K562 (cell line): ENCODE measurements around the gene CLNK. TPM values are rescaled to one million over a fixed set of nuclear protein-coding genes. Genes with fewer than 3 reads are reported as not detected.

Experiments used
- ATAC-seq: fragments of 200-7000 bp; cut with Tn5 transposase; 3 replicates; pipeline ENCODE4 v1.9.1; 2020; ENCODE audit warnings: moderate library complexity
- BruUV-seq: library from RNA; stranded (reverse); fragments of 400-500 nt; replicated peaks from 2 replicates; lab custom pipeline; 2021; lab: Mats Ljungman, UMichigan
- CTCF ChIA-PET: fragments of 300-600 bp; formaldehyde crosslinking; extraction: SDS; loops from one replicate; lab custom pipeline; 2021; ENCODE audit warnings: low intra/inter-chr PET ratio; lab: Yijun Ruan, JAX
- POLR2A ChIA-PET: fragments of 300-600, 350-650 bp; sonication (Branson Sonifier 250); formaldehyde crosslinking; extraction: SDS; loops from one replicate; lab custom pipeline; 2021; ENCODE audit warnings: antibody characterized with exemption, inconsistent platforms; lab: Yijun Ruan, JAX
- DNase-seq, 4 experiments: peaks; one replicate each; pipeline versions ENCODE4 v3.0.0 to v3.0.0-alpha.2; 2011 to 2018; ENCODE audit warnings: low spot score in 3 of 4, mixed read lengths in 3 of 4; ENCODE audit errors: extremely low read depth in 1 of 4
- FAIRE-seq: peaks from 2 replicates; lab custom pipeline; 2011; peaks lifted over from hg19 to GRCh38; lab: Jason Lieb, UNC
- H2AFZ ChIP-seq: 2 replicates; pipeline ENCODE4 v1.6.0; 2011; ENCODE audit warnings: low read depth, low read length, control low read depth, inconsistent platforms
- H3K27ac ChIP-seq: fragments of 200-600 bp; 3 replicates; pipeline ENCODE4 v1.8.0; 2011; ENCODE audit warnings: low read depth, mild to moderate bottlenecking, control low read depth, inconsistent platforms, low read length, moderate library complexity, mixed read lengths; ENCODE audit errors: extremely low read depth
- H3K27me3 ChIP-seq, 2 experiments: fragments of 300-600 bp in 1 of 2; 2 replicates in 1 of 2; 3 replicates in 1 of 2; pipeline versions ENCODE4 v1.6.0 to v1.8.0; 2011; ENCODE audit warnings: inconsistent platforms in 2 of 2, low read length in 2 of 2, mild to moderate bottlenecking in 1 of 2, mixed read lengths in 1 of 2, moderate library complexity in 1 of 2; ENCODE audit not compliant: control insufficient read depth in 2 of 2, insufficient read depth in 2 of 2
- H3K36me3 ChIP-seq: fragments of 300-600 bp; 3 replicates; pipeline ENCODE4 v1.8.0; 2011; ENCODE audit warnings: mild to moderate bottlenecking, low read length, inconsistent platforms; ENCODE audit not compliant: control insufficient read depth, insufficient read depth
- H3K4me1 ChIP-seq, 2 experiments: fragments of 200-600 bp in 1 of 2; replicated peaks in 1 of 2; 2 replicates in 1 of 2; 3 replicates in 1 of 2; pipeline versions ENCODE4 v1.5.1 to v1.8.0; 2011; ENCODE audit warnings: inconsistent platforms in 2 of 2, low read length in 2 of 2, mild to moderate bottlenecking in 1 of 2, mixed read lengths in 1 of 2, moderate library complexity in 1 of 2; ENCODE audit not compliant: control insufficient read depth in 2 of 2, insufficient read depth in 2 of 2
- H3K4me2 ChIP-seq: 2 replicates; pipeline ENCODE4 v1.6.1; 2011; ENCODE audit warnings: low read length, control low read depth, inconsistent platforms, mixed read lengths; ENCODE audit not compliant: insufficient read depth
- H3K4me3 ChIP-seq: fragments of 200-600 bp; sonication (generic), shearing (Covaris generic); 2 replicates; pipeline ENCODE4 v1.5.1; 2016; ENCODE audit warnings: control low read depth, inconsistent platforms
- H3K79me2 ChIP-seq: fragments of 200-600 bp; 3 replicates; pipeline ENCODE4 v1.8.0; 2011; ENCODE audit warnings: low read length, inconsistent platforms; ENCODE audit not compliant: control insufficient read depth, insufficient read depth
- H3K9ac ChIP-seq, 2 experiments: 2 replicates each; pipeline versions ENCODE4 v1.6.0 to v1.6.1; 2011; ENCODE audit warnings: low read depth in 2 of 2, low read length in 2 of 2, control low read depth in 1 of 2, inconsistent platforms in 1 of 2, mild to moderate bottlenecking in 1 of 2, mixed read lengths in 1 of 2; ENCODE audit not compliant: insufficient read depth in 1 of 2
- H3K9me1 ChIP-seq: one replicate; pipeline ENCODE4 v1.6.0; 2011; ENCODE audit warnings: inconsistent platforms, mild to moderate bottlenecking, low read length, moderate library complexity; ENCODE audit not compliant: control insufficient read depth, insufficient read depth
- H3K9me3 ChIP-seq: replicated peaks from 2 replicates; pipeline ENCODE4 v1.5.1; 2011; ENCODE audit warnings: low read depth, low read length, inconsistent platforms; ENCODE audit not compliant: control insufficient read depth, insufficient read depth
- H4K20me1 ChIP-seq: replicated peaks from 2 replicates; pipeline ENCODE4 v1.6.1; 2011; ENCODE audit warnings: low read length, inconsistent platforms, mixed read lengths; ENCODE audit not compliant: control insufficient read depth, insufficient read depth
- EGR1 ChIP-seq: fragments of 450-650 bp; conservative IDR thresholded peaks from 2 replicates; pipeline ENCODE4 v1.6.1; 2017; ENCODE audit warnings: mild to moderate bottlenecking
- GATA2 ChIP-seq: sonication (generic); formaldehyde crosslinking; IDR thresholded peaks from 2 replicates; pipeline ENCODE4 v1.4.0; 2020; ENCODE audit warnings: mild to moderate bottlenecking, missing genetic modification reagents
- GTF2B ChIP-seq: IDR thresholded peaks from 2 replicates; pipeline ENCODE4 v1.6.1; 2011; ENCODE audit not compliant: insufficient read length; ENCODE audit errors: extremely low read depth
- HINFP ChIP-seq: fragments of 450-650 bp; conservative IDR thresholded peaks from 2 replicates; pipeline ENCODE4 v1.6.1; 2016; ENCODE audit warnings: missing genetic modification characterization, low read depth, mild to moderate bottlenecking, control low read depth, missing compliant biosample characterization
- MAFG ChIP-seq: fragments of 450-650 bp; conservative IDR thresholded peaks from 2 replicates; pipeline ENCODE4 v1.6.1; 2016; ENCODE audit warnings: missing genetic modification characterization, missing compliant biosample characterization
- MIER1 ChIP-seq: fragments of 450-650 bp; IDR thresholded peaks from 2 replicates; pipeline ENCODE4 v1.6.1; 2016; ENCODE audit warnings: antibody characterized with exemption, mild to moderate bottlenecking, low read depth
- SRSF3 ChIP-seq: fragments of 200-400 bp; formaldehyde crosslinking; IDR thresholded peaks from 2 replicates; pipeline ENCODE4 v1.6.1; 2016; ENCODE audit warnings: mild to moderate bottlenecking, low read length, moderate library complexity; ENCODE audit not compliant: insufficient read depth
- ZNF23 ChIP-seq: fragments of 250-450 bp; sonication (Bioruptor Pico); IDR thresholded peaks from 2 replicates; pipeline ENCODE4 v1.4.0; 2020; ENCODE audit warnings: mild to moderate bottlenecking
- ZNF311 ChIP-seq: fragments of 250-450 bp; sonication (Bioruptor Pico); IDR thresholded peaks from 2 replicates; pipeline ENCODE4 v1.4.0; 2020; ENCODE audit warnings: mild to moderate bottlenecking, moderate library complexity
- ZNF445 ChIP-seq: fragments of 250-450 bp; sonication (Bioruptor Pico); IDR thresholded peaks from 2 replicates; pipeline ENCODE4 v1.4.0; 2020; ENCODE audit warnings: low read depth, mild to moderate bottlenecking, moderate library complexity
- ZNF764 ChIP-seq: fragments of 250-450 bp; sonication (Bioruptor Pico); IDR thresholded peaks from 2 replicates; pipeline ENCODE4 v1.4.0; 2020; ENCODE audit warnings: low read depth, mild to moderate bottlenecking, moderate library complexity
- WGBS: fragments of 100-300 bp; shearing (Covaris generic); methylation state at CpG from one replicate; pipeline ENCODE4 v1.1.6; 2016; ENCODE audit warnings: low coverage, mixed read lengths; ENCODE audit not compliant: insufficient coverage; ENCODE audit errors: missing lambda C conversion rate; 5-methylcytosine and 5-hydroxymethylcytosine counted together
- in situ Hi-C: fragments of 300-500 bp; cut with MboI; formaldehyde crosslinking; loops from 4 replicates; pipeline ENCODE4 v1.15.0; 2018; ENCODE audit warnings: inconsistent platforms, mixed read lengths
- intact Hi-C: fragments of 100-400 bp; cut with micrococcal nuclease; formaldehyde crosslinking; loops from 2 replicates; pipeline ENCODE4 v1.14.2; 2022
- polyA plus RNA-seq, 8 experiments: library from polyadenylated mRNA; depleted of rRNA in 4 of 8; stranded (reverse) in 5 of 8; unstranded in 3 of 8; fragments of >200 nt; fragmentation: Nextera tagmentation in 2 of 8; fragmentation: Illumina TruSeq in 1 of 8; extraction: Ambion mirVana in 2 of 8; extraction: Trizol in 1 of 8; gene quantifications; 2 replicates each; pipeline versions ENCODE4 v1.2.1 to v1.2.3, GENCODE V29; 2011 to 2014; ENCODE audit warnings: inconsistent platforms in 1 of 8, missing spikeins in 1 of 8
- total RNA-seq, 7 experiments: library from RNA; depleted of rRNA in 6 of 7; stranded (reverse); fragments of >200 nt in 6 of 7; fragmentation: Illumina TruSeq in 2 of 7; extraction: Trizol in 2 of 7; gene quantifications; 2 replicates each; pipeline versions ENCODE4 v1.2.1 to v1.2.3, GENCODE V29; 2011 to 2021; ENCODE audit warnings: low replicate concordance in 1 of 7
- TF ChIP-seq, protein P1 (sequence below): sonication (generic); formaldehyde crosslinking; IDR thresholded peaks from 2 replicates; pipeline ENCODE4 v1.8.0; 2022; ENCODE audit warnings: missing genetic modification reagents, mild to moderate bottlenecking, borderline replicate concordance

Gene CLNK
- total and polyA plus RNA-seq, 9 of the 15 experiments (the other 6 are each of a cell fraction or from before 2014, with no cell fraction given): not detected

DNA sequence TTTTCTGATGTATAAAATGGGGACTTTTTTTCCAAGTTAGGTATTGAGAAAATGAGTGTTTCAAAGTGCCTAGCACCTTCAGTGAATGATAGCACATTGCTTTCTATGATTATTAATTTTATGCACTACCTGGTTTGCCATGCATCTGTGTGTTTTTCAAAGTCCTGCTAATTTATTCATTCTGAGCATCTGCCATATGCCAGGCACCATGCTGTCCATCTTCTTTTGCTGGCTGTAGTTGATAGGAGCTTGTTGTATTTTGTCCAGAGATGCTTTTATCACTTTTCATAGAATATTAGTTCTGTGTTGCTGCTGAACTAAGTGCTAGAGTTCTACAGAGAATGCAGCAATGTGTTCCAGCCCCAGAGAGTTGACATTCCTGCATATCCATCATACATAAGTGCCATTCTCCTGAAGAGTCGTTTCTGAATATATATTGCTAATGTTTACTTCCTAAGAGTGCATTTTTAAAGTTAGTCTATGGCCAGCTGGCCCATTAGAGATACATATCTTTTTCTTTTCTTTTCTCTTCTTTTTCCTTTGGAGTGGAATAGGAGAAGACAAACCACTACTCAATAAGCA, 49.0 kb upstream of the CLNK start:
- no peaks in the 10 kb centered on the region for H3K9me3 ChIP-seq
- no peaks in the 10 kb centered on the region for H3K36me3 ChIP-seq
- no peak for FAIRE-seq
- no peak for ATAC-seq
- intact Hi-C loops (no loop called here), in situ Hi-C loops (no loop called here)
- H3K27me3 ChIP-seq: no peaks in the 10 kb centered on the region
- no TSS peak for BruUV-seq
- no peak overlapping the region for H2AFZ ChIP-seq
- H3K9me1 ChIP-seq: no peaks in the 10 kb centered on the region
- H3K4me1 ChIP-seq: no peaks in the 10 kb centered on the region
- TF ChIP-seq GTF2B (no peak), ZNF764 (CRISPR knock-in tag) (no peak), ZNF23 (CRISPR knock-in tag) (no peak), MIER1 (no peak), HINFP (tag) (no peak), MAFG (tag) (no peak), ZNF311 (CRISPR knock-in tag) (no peak), SRSF3 (no peak), ZNF445 (no peak), EGR1 (no peak), GATA2 (CRISPR knock-in tag) (no peak)
- TF ChIP-seq, protein P1, sequence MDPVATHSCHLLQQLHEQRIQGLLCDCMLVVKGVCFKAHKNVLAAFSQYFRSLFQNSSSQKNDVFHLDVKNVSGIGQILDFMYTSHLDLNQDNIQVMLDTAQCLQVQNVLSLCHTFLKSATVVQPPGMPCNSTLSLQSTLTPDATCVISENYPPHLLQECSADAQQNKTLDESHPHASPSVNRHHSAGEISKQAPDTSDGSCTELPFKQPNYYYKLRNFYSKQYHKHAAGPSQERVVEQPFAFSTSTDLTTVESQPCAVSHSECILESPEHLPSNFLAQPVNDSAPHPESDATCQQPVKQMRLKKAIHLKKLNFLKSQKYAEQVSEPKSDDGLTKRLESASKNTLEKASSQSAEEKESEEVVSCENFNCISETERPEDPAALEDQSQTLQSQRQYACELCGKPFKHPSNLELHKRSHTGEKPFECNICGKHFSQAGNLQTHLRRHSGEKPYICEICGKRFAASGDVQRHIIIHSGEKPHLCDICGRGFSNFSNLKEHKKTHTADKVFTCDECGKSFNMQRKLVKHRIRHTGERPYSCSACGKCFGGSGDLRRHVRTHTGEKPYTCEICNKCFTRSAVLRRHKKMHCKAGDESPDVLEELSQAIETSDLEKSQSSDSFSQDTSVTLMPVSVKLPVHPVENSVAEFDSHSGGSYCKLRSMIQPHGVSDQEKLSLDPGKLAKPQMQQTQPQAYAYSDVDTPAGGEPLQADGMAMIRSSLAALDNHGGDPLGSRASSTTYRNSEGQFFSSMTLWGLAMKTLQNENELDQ (CRISPR knock-in tag): no peak
- H4K20me1 ChIP-seq: no peaks in the 10 kb centered on the region
- 5% methylated on average over 1 of the region's 1 CpG for WGBS
- DNase-seq: no peak
- H3K79me2 ChIP-seq: no peaks in the 10 kb centered on the region
- H3K4me3 ChIP-seq: no peak overlapping the region
- H3K27ac ChIP-seq: no peak overlapping the region
- H3K4me2 ChIP-seq: no peak overlapping the region
- H3K9ac ChIP-seq: no peak overlapping the region
- CTCF ChIA-PET: no interaction called here
- POLR2A ChIA-PET: no interaction called here
